DMS153 (cell line): Measurements from ENCODE around the gene TMCC1.
A peak's percentile ranks its signal among the peaks of the same experiment; 100 is the strongest.
"Not testable (repeated sequence)": the region's sequence is repeated elsewhere in the genome, so short reads cannot be mapped to it uniquely, and the experiment has no call there.

Experiments used
- DNase-seq: peaks from one replicate; lab custom pipeline; 2025; lab: John Stamatoyannopoulos, UW

The TMCC1 gene

DNA sequence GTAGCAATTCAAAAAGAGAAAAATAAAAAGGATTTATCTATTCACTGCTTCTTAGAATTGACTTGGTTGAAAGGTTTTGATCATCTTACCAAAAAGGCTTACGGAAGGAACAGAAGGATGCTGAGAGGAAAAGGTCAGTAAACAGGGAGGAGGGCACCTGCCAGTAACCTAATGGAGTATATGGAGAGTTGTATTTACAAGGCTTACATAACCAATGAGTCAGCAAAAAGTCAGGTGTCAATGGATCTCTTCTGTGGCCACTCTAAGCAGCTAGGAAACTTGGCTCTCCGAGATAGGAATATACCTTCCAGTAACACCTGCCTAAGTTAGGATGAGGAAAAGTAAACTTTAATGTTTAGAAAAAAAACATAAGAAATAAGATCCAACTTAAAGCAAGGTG lies 206.6 kb downstream of the TMCC1 start:
- DNase-seq: peak; percentile 76

GRCh38 chr3:129684270-129684669 lies 209.2 kb downstream of the TMCC1 start:
- DNase-seq: no peak

GRCh38 chr3:129683201-129683600 lies 210.3 kb downstream of the TMCC1 start:
- no peak for DNase-seq

- DNase-seq: no peak
Observed at GRCh38 chr3:129676985-129677384, 216.5 kb downstream of the TMCC1 start.

GRCh38 chr3:129674798-129675123 lies 218.8 kb downstream of the TMCC1 start:
- DNase-seq: not testable (repeated sequence)

GRCh38 chr3:129673897-129674797 lies 219.4 kb downstream of the TMCC1 start:
- DNase-seq: no peak

DNA sequence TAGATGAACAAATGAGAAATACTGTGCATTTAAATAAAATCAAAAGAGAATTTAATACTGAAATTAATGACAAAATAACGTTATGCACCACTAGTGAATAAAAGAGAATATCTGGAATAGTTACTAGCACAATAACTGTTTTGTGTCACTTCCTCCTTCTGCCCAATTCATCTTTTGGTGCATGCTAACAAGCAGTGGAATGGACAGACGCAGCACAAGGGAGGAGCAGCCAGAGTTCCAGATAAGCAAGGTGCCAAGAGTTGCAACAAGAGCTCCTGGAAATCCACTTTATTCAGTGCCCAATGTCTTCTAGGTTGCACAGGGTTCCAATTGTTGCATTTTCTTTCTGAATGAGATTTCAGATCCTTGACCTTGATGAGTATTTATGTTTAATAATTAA lies 220.5 kb downstream of the TMCC1 start:
- DNase-seq: no peak

DNA sequence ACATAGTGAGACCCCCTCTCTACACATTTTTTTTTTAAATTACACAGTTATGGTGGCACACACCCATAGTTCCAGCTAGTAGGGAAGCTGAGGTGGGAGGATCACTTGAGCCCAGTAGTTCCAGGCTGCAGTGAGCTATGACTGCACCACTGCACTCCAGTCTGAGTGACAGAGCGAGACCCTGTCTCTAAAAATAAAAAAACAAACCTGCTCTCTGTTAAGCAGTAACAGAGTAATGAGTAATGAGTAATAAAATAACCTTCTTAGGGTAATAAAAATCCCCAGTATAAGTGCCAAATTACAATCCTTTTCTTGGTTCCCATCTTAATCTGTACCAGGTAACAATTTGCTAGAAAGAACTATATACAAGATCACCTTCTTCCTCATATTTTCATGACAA lies 221.1 kb downstream of the TMCC1 start:
- no peak for DNase-seq

DNA sequence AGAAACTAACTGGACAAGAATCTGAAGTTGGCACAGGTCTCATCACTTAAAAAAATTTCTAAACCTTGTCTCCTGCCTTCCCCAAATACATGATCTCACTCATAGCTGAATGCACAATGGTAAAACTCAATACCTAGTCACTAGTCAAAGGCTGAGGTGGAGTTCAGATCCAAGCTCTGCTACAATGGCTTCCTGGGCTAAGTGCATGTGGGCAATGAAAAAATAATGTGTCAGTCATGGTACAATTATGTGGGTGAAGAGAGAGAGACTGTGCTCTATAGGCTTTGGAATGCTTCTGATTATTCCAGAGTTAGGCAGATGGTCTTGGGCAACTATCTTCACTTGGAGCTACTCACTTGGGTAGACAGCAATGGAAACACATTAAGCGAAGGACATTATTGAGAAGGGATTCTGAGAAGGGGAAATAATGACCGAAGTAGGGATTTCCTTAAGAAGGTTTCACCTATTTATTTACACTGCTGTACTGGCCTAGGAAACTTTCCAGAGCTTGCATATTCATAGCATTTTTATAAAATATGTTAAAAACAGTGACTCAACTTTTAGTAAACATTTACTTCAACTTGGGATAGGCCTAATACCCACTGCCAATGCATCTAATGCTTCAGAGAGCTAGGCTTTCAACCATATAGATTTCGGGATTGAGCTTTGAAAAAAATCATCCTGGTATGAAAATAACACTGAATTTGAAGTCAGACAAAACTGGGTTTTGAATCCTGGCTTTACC lies 228.3 kb downstream of the TMCC1 start:
- no peak for DNase-seq

DNA sequence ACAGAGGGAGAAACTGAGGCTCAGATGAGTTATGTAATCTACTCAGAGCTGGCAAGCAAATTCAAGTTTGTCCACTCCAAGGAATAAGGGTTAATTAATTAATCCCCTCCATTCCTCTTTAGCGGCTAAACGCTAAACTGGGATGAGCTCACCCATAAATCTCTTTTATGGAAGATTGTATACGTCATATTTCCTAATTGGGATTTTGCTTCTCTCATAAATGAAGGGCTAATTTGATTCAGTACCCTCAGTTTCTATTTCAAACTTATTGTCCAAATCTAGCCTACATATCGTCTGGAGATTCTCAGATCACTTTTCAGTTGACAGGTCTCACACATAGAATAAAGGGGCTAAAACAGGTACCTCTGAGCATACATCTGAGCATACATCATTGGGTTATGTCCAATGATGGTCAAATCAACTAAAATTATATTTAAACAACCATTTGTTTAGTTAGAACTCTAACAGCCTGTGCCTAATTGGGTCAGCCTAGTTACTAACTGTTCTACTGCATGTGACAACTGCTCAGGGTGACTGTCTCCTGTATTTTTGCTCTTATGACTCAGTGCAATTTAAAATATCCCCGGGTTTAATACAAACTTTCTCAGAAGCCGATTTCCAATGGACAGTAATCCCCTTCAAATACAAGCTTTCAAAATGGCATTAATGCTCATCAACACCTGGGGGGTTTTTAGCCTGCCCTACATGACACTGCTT lies 229.4 kb downstream of the TMCC1 start:
- DNase-seq: no peak

DNA sequence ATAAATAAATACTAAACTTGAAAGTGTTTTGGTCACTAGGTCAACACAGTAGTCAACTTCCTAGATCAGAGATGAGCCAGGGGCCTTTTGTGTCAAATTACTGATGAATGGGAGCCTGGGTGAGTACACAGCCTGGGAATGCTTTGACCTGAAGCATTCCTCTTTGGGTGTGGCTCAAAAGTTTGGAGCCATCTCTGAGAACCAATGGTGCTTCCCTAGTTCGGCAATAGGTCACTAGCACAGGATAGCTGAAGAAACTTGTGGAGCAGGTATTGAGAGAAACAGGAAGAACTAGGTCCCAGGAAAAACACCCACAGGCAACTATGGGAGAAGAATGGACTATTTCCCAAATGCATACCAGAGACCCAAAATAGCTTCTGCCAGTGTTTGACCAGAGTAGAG lies 230.5 kb downstream of the TMCC1 start:
- DNase-seq: no peak

- no peak for DNase-seq
Observed at GRCh38 chr3:129662191-129662608, 231.3 kb downstream of the TMCC1 start.

GRCh38 chr3:129661766-129662165 lies 231.7 kb downstream of the TMCC1 start:
- DNase-seq: no peak

- no peak for DNase-seq
Observed at GRCh38 chr3:129658110-129658843, 235.2 kb downstream of the TMCC1 start.

DNA sequence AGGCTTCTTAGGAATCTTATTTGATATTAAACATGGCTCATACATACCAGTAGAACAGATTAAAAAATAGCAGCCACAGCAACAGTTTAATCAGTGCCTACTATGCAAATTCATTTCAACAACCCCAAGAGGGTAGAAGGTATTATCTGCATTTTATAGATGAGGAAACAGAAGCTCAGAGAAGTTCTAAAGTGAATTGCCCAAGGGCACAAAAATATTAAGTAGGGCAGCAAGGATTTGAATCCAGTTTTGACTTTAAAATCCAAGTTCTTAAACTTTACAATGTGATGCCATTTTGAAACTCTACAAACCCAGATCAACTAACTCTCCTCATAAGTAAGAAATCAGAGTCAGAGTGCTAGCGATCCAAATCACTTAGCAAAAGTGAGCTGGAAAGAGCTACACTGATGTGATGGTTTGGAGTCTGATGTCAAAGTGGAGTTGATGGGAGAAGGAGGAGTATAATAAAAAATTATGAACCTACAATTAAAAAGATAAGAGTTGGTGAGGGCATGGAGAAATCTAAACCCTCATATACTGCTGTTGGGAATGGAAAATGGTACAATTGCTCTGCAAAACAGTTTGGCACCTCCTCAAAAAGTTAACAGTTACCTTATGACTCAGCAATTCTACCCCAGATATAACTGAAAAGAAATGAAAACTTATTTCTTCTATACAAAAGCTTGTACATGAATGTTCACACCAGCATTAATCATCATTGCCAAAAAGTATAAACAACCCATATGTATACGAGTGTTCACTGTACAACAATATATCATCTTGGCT lies 236.1 kb downstream of the TMCC1 start:
- no peak for DNase-seq

- no peak for DNase-seq
Observed at GRCh38 chr3:129656659-129657247, 236.8 kb downstream of the TMCC1 start.

- DNase-seq: no peak
Observed at GRCh38 chr3:129655291-129655700, 238.2 kb downstream of the TMCC1 start.

DNA sequence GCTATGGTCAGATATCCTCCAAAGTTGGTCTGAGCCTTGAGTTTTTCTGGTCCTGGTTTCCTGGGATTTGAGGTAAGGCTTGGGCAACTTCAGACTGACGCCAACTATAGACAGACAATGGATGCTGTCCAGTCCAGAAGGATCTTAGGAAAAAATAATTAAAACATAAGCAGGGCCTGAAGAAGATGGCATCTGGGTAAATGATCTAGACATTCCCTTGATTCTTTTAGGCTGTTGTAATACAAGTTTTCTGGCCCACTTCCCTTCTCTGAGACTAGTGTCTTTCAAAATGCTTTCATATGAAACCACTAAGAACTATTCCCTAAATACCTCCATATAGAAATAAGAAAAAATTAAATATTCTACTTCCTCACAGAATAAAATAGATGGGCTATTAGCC lies 239.4 kb downstream of the TMCC1 start:
- DNase-seq: no peak

- no peak for DNase-seq
Observed at GRCh38 chr3:129653019-129653418, 240.5 kb downstream of the TMCC1 start.

- no peak for DNase-seq
Observed at GRCh38 chr3:129651435-129652202, 241.9 kb downstream of the TMCC1 start.
